Activated gamma-delta T cell treated with Interleukin-2 at 50 U/mL for 16 hours (primary cell): ENCODE measurements around the gene SHCBP1L.

Experiments used
- DNase-seq: peaks from one replicate; pipeline ENCODE4 v3.0.0-alpha.2; 2020

Gene SHCBP1L

DNA sequence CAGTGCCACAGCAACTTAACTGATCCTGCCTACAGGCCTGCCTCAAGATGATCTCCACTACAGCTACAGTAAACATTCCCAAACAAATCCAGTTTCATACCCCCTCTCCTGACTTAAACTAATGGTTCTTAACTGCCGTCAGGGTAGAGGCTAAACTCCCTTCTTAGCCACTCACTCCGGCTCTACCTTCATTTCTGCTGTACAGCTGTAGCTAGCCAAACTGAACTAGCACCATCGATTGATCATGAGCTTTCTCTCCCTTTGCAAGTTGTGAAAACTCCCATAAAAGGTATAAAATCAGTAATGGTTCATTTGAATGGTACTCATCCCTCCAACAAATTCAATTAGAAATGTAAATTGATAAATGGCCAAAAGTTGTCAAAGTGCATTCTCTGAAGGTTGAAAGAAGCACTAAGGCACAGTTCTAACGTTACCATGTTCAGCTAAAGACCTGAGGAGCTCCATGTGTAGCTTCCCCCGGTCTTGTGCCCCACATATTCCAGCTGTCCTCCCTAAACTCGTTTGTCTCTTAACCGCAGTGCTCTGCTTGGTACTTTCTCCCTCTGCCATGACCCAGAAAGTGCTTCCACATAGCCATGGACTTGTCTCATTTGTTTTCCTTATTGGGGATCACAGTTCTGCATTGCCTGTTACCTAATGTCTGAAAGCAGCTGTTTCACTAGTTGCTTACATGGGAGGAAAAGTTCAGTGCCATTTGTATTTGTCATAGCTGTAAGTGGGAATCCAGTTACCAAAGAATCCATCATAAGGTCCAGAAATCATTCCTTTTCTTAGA, 64.0 kb downstream of the SHCBP1L start:
- no peak for DNase-seq

DNA sequence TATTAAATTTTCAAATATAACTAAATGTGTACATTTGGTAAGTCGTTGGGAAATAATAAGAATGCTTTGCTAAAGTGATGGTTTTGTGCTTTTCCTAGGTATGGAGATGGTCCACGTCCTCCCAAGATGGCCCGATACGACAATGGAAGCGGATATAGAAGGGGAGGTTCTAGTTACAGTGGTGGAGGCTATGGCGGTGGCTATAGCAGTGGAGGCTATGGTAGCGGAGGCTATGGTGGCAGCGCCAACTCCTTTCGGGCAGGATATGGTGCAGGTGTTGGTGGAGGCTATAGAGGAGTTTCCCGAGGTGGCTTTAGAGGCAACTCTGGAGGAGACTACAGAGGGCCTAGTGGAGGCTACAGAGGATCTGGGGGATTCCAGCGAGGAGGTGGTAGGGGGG, 66.0 kb downstream of the SHCBP1L start:
- DNase-seq, result no peak

- no peak for DNase-seq
These were observed 67.4 kb downstream of the SHCBP1L start for GRCh38 chr1:182885591-182885990.

GRCh38 chr1:182884872-182885271, 68.1 kb downstream of the SHCBP1L start:
- no peak for DNase-seq

DNA sequence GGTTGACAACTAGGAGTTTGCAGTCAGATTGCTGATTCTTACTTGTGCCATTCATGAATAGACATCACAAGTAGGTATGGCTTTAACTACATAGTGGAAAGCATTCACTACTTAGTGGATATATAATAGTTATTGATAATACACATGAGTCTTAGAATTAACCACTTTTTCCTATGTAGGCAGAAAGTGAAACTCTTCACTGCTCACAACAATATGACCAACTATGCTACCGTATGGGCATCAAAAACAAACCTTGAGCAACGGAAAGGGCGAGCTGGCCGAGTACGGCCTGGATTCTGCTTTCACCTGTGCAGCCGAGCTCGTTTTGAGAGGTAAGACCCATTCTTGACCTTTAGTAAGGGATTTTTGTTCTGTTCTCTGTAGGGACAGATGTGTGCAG, 75.1 kb downstream of the SHCBP1L start:
- no peak for DNase-seq

GRCh38 chr1:182877331-182877730, 75.6 kb downstream of the SHCBP1L start:
- DNase-seq, result no peak

DNA sequence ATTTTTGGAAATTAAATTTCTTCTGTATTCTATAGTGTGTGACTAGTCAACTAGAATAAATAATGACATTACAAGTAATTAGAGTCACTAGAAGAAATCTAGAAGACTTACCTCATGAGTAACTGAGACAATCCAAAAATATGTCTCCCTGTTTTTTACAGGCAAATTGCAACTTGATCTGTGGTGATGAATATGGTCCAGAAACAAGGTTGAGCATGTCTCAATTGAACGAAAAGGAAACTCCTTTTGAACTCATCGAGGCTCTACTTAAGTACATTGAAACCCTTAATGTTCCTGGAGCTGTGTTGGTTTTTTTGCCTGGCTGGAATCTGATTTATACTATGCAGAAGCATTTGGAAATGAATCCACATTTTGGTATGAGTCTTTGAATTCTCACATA, 77.1 kb downstream of the SHCBP1L start:
- no peak for DNase-seq

DNA sequence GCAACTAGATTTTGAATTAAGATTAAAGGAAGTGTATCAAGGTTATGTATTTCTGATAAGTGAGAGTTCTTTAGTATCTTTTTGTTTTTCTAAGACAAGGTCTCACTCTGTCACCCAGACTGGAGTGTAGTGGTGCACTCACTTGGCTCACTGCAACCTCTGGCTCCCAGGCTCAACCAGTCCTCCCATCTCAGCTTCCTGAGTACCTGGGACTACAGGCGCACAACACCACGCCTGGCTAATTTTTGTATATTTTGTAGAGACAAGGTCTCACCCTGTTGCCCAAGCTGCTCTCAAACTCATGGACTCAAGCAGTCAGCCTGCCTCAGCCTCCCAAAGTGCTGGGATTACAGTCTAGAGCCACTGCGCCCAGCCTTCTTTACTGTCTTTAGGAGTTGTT, 80.1 kb downstream of the SHCBP1L start:
- DNase-seq, result no peak

DNA sequence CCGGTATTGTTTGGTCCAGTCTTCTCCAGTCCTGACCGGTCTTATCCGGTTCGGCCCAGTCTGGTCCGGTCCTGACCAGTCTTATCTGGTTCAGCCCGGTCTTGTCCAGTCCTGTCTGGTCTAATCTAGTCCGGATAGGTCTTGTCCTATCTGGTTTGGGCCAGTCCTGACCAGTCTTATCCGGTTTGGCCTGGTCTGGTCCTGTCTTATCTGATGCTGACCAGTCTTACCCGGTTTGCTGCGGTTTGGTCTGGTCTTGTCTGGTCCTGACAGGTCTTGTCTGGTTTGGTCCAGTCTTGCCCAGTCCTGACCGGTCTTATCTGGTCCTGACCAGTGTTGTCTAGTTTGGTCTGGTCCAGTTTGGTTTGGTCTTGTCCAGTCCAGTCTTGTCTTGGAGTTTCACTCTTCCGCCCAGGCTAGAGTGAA, 83.7 kb downstream of the SHCBP1L start:
- no peak for DNase-seq

- DNase-seq, result no peak
These were observed 85.1 kb downstream of the SHCBP1L start for GRCh38 chr1:182867861-182868260.

GRCh38 chr1:182863940-182864339, 89.0 kb downstream of the SHCBP1L start:
- DNase-seq, result no peak

GRCh38 chr1:182862827-182863226, 90.1 kb downstream of the SHCBP1L start:
- DNase-seq, result no peak

- DNase-seq, result no peak
These were observed 91.0 kb downstream of the SHCBP1L start for GRCh38 chr1:182861994-182862393.

DNA sequence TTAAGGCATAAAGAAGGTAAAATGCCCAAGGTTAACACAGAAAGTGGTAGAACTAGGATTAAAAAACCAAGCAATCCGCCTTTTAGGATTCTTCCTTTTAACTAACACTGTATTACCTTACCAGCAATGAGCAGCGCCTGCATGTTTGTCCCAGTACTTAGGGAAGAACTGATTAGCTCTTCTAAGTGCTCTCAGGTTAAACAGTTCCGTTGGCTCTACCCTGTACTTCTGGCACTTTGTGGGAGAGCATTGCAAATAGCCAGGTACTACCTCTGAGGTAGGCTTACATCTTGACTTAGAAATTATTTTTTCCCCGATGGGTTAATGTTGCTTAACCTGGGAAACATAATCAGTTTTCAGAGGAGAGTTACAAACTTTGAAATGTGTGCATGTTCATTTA, 92.3 kb downstream of the SHCBP1L start:
- no peak for DNase-seq

DNA sequence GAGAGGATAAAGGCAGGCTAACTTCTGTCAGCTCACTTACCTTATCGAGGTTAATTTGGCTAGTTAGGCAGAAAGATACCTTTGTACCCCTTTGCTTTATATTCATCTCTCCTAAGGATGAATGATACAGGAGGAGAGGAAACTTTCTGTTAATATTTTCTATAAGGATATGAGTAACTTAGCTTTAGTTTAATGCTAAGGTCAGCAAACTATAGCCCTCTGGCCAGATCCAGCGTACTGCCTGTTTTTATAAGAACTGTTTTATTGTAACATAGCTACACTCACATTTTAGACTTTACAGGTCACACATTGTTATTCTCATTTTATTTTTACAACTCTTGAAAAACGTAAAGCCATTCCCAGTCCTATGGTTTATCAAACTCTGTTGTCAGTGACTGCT, 95.8 kb downstream of the SHCBP1L start:
- DNase-seq, result no peak

- no peak for DNase-seq
These were observed 97.1 kb downstream of the SHCBP1L start for GRCh38 chr1:182855911-182856310.

DNA sequence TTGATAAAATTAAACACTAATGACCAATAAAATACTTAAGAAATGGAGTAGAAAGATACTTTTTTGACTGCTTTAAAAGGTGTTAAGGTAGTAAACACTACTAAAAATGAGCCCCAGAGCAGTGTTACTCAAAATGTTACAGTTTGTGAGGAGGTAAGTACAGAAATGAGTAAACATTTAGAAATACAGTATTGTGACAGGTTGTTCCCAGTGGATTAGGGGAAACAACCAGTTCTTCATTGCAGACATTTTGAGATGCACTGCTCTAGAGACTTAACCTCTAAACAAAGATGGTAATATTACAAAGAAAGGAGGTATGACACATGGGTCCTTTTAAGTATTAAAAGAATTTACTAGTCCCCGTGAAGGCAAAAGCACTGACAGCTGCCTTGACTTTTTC, 101.1 kb downstream of the SHCBP1L start:
- DNase-seq, result no peak

DNA sequence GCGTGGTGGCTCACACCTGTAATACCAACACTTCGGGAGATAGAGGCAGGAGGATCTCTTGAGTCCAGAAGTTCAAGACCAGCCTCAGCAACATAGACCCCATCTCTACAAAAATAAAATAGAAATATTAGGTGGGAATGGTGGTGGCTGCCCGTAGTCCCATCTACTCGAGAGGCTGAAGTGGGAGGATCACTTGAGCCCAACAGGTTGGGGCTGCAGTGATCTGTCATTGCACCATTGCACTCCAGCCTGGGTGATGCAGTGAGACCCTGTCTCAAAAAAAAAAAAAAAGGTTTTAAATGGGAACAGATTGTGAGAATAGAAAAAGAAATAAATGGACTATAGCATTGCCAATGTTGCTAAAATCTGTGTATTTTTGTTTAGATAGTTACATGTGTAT, 102.6 kb downstream of the SHCBP1L start:
- no peak for DNase-seq
